Neural cell (in vitro differentiated cells): Measurements from ENCODE around the gene MYO10. TPM values are rescaled to one million over a fixed set of nuclear protein-coding genes. Genes with fewer than 3 reads are reported as not detected.

Experiments used
- H2AFZ ChIP-seq: fragments of 200-600, 300-800 bp; sonication (generic), shearing (Covaris generic); 2 replicates; pipeline ENCODE4 v1.6.0; 2014; ENCODE audit warnings: low read depth, mild to moderate bottlenecking, antibody characterized with exemption, low read length, moderate library complexity
- H3F3A ChIP-seq: fragments of 200-600 bp; shearing (Covaris generic); 2 replicates; pipeline ENCODE4 v1.6.1; 2016; ENCODE audit warnings: mild to moderate bottlenecking, moderate library complexity, mixed read lengths, antibody characterized with exemption, low read length; ENCODE audit not compliant: insufficient read depth, poor library complexity, severe bottlenecking
- H3K27ac ChIP-seq: fragments of 200-600, 300-800 bp; sonication (generic), shearing (Covaris generic); 2 replicates; pipeline ENCODE4 v1.5.1; 2014; ENCODE audit warnings: mild to moderate bottlenecking, low read length, moderate library complexity
- H3K27me3 ChIP-seq: fragments of 300-800, 200-600 bp; sonication (generic), shearing (Covaris generic); 2 replicates; pipeline ENCODE4 v1.6.0; 2014; ENCODE audit warnings: mild to moderate bottlenecking, low read depth, low read length, moderate library complexity; ENCODE audit not compliant: insufficient read depth
- H3K36me3 ChIP-seq: fragments of 300-800, 200-600 bp; sonication (generic), shearing (Covaris generic); 2 replicates; pipeline ENCODE4 v1.5.1; 2014; ENCODE audit warnings: mild to moderate bottlenecking, antibody characterized with exemption, low read length, moderate library complexity; ENCODE audit not compliant: insufficient read depth
- H3K4me2 ChIP-seq: fragments of 300-800, 200-600 bp; sonication (generic), shearing (Covaris generic); 2 replicates; pipeline ENCODE4 v1.6.0; 2014; ENCODE audit warnings: mild to moderate bottlenecking, low read length
- H3K4me3 ChIP-seq: fragments of 300-800, 200-600 bp; sonication (generic), shearing (Covaris generic); 2 replicates; pipeline ENCODE4 v1.5.1; 2014; ENCODE audit warnings: mild to moderate bottlenecking, low read length, moderate library complexity
- H3K79me2 ChIP-seq: fragments of 200-600 bp; shearing (Covaris generic); replicated peaks from 2 replicates; pipeline ENCODE4 v1.6.0; 2014; ENCODE audit warnings: mild to moderate bottlenecking, low read length, moderate library complexity; ENCODE audit not compliant: insufficient read depth
- H3K9ac ChIP-seq: fragments of 300-800, 200-600 bp; sonication (generic), shearing (Covaris generic); 2 replicates; pipeline ENCODE4 v1.6.1; 2016; ENCODE audit warnings: mild to moderate bottlenecking, low read length, mixed read lengths
- H3K9me2 ChIP-seq: fragments of 200-600 bp; shearing (Covaris generic); 2 replicates; pipeline ENCODE4 v1.6.1; 2016; ENCODE audit warnings: mild to moderate bottlenecking, low read length, mixed read lengths; ENCODE audit not compliant: insufficient read depth
- H3K9me3 ChIP-seq: fragments of 200-600, 300-800 bp; sonication (generic), shearing (Covaris generic); 2 replicates; pipeline ENCODE4 v1.6.1; 2016; ENCODE audit warnings: mild to moderate bottlenecking, mixed run types, low read length, moderate library complexity, mixed read lengths
- H4K20me1 ChIP-seq: fragments of 200-600 bp; shearing (Covaris generic); 2 replicates; pipeline ENCODE4 v1.6.1; 2016; ENCODE audit warnings: mild to moderate bottlenecking, mixed run types; ENCODE audit not compliant: insufficient read depth
- EP300 ChIP-seq: fragments of 450-650 bp; conservative IDR thresholded peaks from 2 replicates; pipeline ENCODE4 v1.6.1; 2014; ENCODE audit warnings: antibody characterized with exemption, mild to moderate bottlenecking, moderate library complexity; ENCODE audit not compliant: poor library complexity, severe bottlenecking
- EZH2 ChIP-seq: fragments of 200-600, 300-800 bp; shearing (Covaris generic), sonication (generic); IDR thresholded peaks from 2 replicates; pipeline ENCODE4 v1.6.1; 2014; ENCODE audit warnings: antibody characterized with exemption, low read length, borderline replicate concordance, mild to moderate bottlenecking; ENCODE audit not compliant: insufficient read depth, poor library complexity, severe bottlenecking
- MXI1 ChIP-seq: fragments of 450-650 bp; conservative IDR thresholded peaks from 2 replicates; pipeline ENCODE4 v1.6.1; 2014; ENCODE audit warnings: antibody characterized with exemption, mild to moderate bottlenecking; ENCODE audit not compliant: poor library complexity, severe bottlenecking
- POLR2AphosphoS5 ChIP-seq: IDR thresholded peaks from 2 replicates; pipeline ENCODE4 v1.6.1; 2012
- RAD21 ChIP-seq: fragments of 450-650 bp; conservative IDR thresholded peaks from 2 replicates; pipeline ENCODE4 v1.6.1; 2014; ENCODE audit warnings: antibody characterized with exemption, mild to moderate bottlenecking, moderate library complexity
- SMC3 ChIP-seq: fragments of 450-650 bp; conservative IDR thresholded peaks from 2 replicates; pipeline ENCODE4 v1.6.1; 2014; ENCODE audit warnings: antibody characterized with exemption, mild to moderate bottlenecking, moderate library complexity; ENCODE audit not compliant: poor library complexity
- TAF1 ChIP-seq: IDR thresholded peaks from 2 replicates; pipeline ENCODE4 v1.6.1; 2012; ENCODE audit warnings: low read depth
- polyA plus RNA-seq: library from polyadenylated mRNA; depleted of rRNA; stranded (reverse); fragments of >200 nt; gene quantifications from 2 replicates; pipeline ENCODE4 v1.2.3, GENCODE V29; 2014
- TF ChIP-seq, protein P1 (sequence below): IDR thresholded peaks from 2 replicates; pipeline ENCODE4 v1.6.1; 2012; ENCODE audit warnings: borderline replicate concordance
- TF ChIP-seq, protein P2 (sequence below): fragments of 450-650 bp; IDR thresholded peaks from 2 replicates; pipeline ENCODE4 v1.5.1; 2014; ENCODE audit warnings: antibody characterized with exemption, mild to moderate bottlenecking, moderate library complexity; ENCODE audit not compliant: poor library complexity, severe bottlenecking

The MYO10 gene
- polyA plus RNA-seq, 1 donor from 2014 or later = 3.2 TPM

DNA sequence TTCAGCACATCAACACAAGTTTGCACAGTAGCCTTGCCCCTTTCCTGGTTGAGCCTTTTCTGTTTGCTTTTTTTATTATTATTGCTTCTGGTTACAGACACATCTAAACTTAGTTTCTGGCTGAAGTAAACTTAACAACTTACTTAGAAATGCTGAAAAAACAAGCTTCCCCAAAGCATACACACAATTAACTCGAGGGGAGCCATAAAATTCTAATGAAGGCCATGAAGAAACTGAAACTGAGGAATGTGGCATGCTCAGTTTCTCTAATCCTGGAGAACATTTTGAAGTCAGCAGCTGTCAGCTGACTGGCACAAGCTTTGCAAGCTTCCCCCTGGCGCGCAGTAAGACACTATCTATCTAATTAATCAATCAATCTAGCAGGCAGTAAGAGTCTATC lies 3.7 kb downstream of the MYO10 start:
- no peaks in the 10 kb centered on the region for H3F3A ChIP-seq
- H3K27ac ChIP-seq = no peak overlapping the region
- no peaks in the 10 kb centered on the region for H3K36me3 ChIP-seq
- TF ChIP-seq EZH2 (no peak), TAF1 (no peak)
- H2AFZ ChIP-seq = no peak overlapping the region
- H3K4me2 ChIP-seq = no peak overlapping the region
- no peak overlapping the region for H3K4me3 ChIP-seq
- peaks cover 39% of the 10 kb centered on the region for H3K27me3 ChIP-seq
- H3K79me2 ChIP-seq = peaks cover 5% of the 10 kb centered on the region
- H3K9me2 ChIP-seq = no peaks in the 10 kb centered on the region
- no peaks in the 10 kb centered on the region for H3K9me3 ChIP-seq
- no peaks in the 10 kb centered on the region for H4K20me1 ChIP-seq
- no peak overlapping the region for H3K9ac ChIP-seq

DNA sequence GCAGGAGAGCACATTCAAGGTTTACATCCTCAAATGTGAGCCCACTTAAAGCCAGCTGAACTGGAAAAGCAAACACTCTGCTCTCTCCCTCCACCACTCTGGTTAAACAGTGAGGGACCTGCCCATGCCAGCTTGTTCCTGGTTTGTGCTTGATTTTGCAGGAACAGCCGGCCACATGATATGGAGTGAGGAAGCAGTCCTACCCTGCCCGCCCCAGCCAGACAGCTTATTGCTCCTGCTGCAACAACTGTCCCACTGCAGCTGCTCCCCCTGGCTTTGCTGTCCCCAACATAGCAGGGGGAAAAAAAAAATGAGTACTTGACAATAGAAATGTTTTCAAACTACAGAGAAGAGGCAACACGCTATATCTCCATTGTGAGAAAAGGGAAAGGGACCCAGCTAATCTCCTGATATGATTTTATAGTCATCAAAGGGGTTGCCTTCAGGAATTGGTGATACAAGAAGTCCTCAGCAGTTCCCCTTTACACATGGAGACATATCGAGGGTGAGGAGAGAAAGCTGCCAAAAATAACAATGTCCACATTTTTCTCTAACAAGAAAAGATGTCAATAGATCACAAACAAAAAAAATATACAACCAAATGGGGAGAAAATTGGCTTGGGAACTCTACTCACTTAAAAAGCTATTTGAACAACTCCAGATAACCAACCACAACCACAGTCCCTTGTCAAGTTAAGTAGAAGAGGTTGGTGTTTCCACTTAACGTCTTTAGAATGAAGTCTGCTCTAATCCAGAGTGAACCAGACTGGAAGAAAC lies 4.6 kb downstream of the MYO10 start:
- Histone ChIP-seq H3F3A (no peaks in the 10 kb centered on the region), H3K79me2 (peaks cover 5% of the 10 kb centered on the region), H3K9ac (no peak overlapping the region), H3K4me2 (no peak overlapping the region), H3K9me3 (no peaks in the 10 kb centered on the region), H3K9me2 (no peaks in the 10 kb centered on the region), H3K27ac (no peak overlapping the region), H4K20me1 (no peaks in the 10 kb centered on the region), H3K4me3 (no peak overlapping the region), H3K36me3 (no peaks in the 10 kb centered on the region), H3K27me3 (peaks cover 33% of the 10 kb centered on the region), H2AFZ (no peak overlapping the region)
- no peak for TF ChIP-seq TAF1
- TF ChIP-seq SMC3 = no peak
- no peak for TF ChIP-seq MXI1
- no peak for TF ChIP-seq EP300
- TF ChIP-seq, protein P1, sequence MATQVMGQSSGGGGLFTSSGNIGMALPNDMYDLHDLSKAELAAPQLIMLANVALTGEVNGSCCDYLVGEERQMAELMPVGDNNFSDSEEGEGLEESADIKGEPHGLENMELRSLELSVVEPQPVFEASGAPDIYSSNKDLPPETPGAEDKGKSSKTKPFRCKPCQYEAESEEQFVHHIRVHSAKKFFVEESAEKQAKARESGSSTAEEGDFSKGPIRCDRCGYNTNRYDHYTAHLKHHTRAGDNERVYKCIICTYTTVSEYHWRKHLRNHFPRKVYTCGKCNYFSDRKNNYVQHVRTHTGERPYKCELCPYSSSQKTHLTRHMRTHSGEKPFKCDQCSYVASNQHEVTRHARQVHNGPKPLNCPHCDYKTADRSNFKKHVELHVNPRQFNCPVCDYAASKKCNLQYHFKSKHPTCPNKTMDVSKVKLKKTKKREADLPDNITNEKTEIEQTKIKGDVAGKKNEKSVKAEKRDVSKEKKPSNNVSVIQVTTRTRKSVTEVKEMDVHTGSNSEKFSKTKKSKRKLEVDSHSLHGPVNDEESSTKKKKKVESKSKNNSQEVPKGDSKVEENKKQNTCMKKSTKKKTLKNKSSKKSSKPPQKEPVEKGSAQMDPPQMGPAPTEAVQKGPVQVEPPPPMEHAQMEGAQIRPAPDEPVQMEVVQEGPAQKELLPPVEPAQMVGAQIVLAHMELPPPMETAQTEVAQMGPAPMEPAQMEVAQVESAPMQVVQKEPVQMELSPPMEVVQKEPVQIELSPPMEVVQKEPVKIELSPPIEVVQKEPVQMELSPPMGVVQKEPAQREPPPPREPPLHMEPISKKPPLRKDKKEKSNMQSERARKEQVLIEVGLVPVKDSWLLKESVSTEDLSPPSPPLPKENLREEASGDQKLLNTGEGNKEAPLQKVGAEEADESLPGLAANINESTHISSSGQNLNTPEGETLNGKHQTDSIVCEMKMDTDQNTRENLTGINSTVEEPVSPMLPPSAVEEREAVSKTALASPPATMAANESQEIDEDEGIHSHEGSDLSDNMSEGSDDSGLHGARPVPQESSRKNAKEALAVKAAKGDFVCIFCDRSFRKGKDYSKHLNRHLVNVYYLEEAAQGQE = no peak
- TF ChIP-seq, protein P2, sequence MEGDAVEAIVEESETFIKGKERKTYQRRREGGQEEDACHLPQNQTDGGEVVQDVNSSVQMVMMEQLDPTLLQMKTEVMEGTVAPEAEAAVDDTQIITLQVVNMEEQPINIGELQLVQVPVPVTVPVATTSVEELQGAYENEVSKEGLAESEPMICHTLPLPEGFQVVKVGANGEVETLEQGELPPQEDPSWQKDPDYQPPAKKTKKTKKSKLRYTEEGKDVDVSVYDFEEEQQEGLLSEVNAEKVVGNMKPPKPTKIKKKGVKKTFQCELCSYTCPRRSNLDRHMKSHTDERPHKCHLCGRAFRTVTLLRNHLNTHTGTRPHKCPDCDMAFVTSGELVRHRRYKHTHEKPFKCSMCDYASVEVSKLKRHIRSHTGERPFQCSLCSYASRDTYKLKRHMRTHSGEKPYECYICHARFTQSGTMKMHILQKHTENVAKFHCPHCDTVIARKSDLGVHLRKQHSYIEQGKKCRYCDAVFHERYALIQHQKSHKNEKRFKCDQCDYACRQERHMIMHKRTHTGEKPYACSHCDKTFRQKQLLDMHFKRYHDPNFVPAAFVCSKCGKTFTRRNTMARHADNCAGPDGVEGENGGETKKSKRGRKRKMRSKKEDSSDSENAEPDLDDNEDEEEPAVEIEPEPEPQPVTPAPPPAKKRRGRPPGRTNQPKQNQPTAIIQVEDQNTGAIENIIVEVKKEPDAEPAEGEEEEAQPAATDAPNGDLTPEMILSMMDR = no peak
- no peak for TF ChIP-seq EZH2
- TF ChIP-seq POLR2AphosphoS5 = no peak
- TF ChIP-seq RAD21 = no peak
